Memory B cell (primary cell): ENCODE measurements around the gene MRPL23.
"Not testable (repeated sequence)": the region's sequence is repeated elsewhere in the genome, so short reads cannot be mapped to it uniquely, and the experiment has no call there.

ENCODE experiments used
- ATAC-seq: fragments of 150-1000 bp; cut with Tn5 transposase; 2 replicates; pipeline ENCODE4 v1.10.0; 2021; ENCODE audit warnings: low read depth, mild to moderate bottlenecking, moderate library complexity
- DNase-seq, 2 donors: peaks; one replicate each; pipeline ENCODE4 v3.0.0; 2022; ENCODE audit warnings: low spot score in 2 of 2
- H3K27ac Mint-ChIP-seq: one replicate; pipeline ENCODE4 v1.8.0; 2022; ENCODE audit warnings: mild to moderate bottlenecking, moderate library complexity, mixed read lengths
- H3K27me3 Mint-ChIP-seq: one replicate; pipeline ENCODE4 v1.8.0; 2022; ENCODE audit warnings: mixed read lengths
- H3K36me3 Mint-ChIP-seq: one replicate; pipeline ENCODE4 v1.8.0; 2022; ENCODE audit warnings: mild to moderate bottlenecking, mixed read lengths
- H3K4me1 Mint-ChIP-seq: one replicate; pipeline ENCODE4 v1.8.0; 2022; ENCODE audit warnings: mixed read lengths
- H3K4me3 Mint-ChIP-seq: one replicate; pipeline ENCODE4 v1.8.0; 2022; ENCODE audit warnings: mild to moderate bottlenecking, moderate library complexity, mixed read lengths
- H3K9me3 Mint-ChIP-seq: one replicate; pipeline ENCODE4 v1.8.0; 2022; ENCODE audit warnings: mixed read lengths

MRPL23 gene

GRCh38 chr11:1934335-1935155 is 12.6 kb upstream of the MRPL23 start:
- Mint-ChIP-seq H3K9me3 (peaks cover 1% of the 10 kb centered on the region), H3K27ac (no peak overlapping the region), H3K27me3 (peaks cover 14% of the 10 kb centered on the region), H3K4me3 (no peak overlapping the region), H3K4me1 (peaks cover 2% of the 10 kb centered on the region), H3K36me3 (peaks cover 3% of the 10 kb centered on the region)
- no peak for ATAC-seq
- no peak for DNase-seq

DNA sequence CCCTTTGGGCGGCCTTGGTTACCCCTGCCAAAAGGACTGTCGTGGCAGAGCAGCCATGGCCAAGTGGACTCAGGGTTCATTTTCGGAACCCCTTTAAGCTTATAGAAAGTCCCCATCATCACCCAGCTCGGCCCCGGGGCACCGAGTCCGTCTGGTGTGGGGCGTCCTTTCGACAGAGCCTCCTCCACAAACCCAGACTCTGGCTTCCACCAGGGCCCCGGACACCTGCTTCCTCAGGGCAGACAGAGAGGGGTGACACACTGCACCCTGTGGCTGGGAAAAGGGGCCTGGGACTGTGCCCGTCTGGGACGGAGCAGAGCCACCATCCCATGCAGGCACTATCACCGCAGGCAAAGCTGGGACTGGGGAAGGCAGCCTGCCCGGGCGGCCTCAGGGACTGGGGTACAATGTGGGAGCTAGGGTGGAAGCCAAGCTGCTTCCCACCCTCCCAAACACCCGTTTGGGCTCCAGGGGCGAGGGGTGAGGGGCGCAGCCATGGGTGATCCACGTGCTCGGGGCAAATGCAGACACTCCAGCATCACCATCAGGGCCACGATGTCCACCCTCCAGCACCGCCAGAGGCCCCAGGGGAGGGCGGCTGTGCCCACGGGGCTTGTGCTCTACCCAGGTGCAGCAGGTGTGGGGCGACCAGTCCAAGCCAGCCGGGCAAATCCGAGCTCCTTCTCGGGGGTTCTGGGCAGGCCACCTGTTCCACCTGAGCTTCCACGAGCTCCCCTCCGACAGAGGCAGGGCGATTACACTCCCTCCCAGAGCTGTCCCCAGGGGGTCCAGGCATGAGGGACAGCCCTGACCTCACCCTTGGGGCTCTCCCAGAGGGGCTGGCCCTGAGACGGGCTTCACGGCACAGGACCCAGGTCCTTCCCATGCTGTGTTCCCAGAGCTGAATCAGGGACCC is 11.7 kb upstream of the MRPL23 start:
- H3K4me3 Mint-ChIP-seq = no peak overlapping the region
- H3K9me3 Mint-ChIP-seq = peaks cover 1% of the 10 kb centered on the region
- ATAC-seq = no peak
- H3K4me1 Mint-ChIP-seq = peaks cover 2% of the 10 kb centered on the region
- no peak for DNase-seq
- peaks cover 14% of the 10 kb centered on the region for H3K27me3 Mint-ChIP-seq
- H3K27ac Mint-ChIP-seq = no peak overlapping the region
- H3K36me3 Mint-ChIP-seq = peaks cover 3% of the 10 kb centered on the region

- no peak overlapping the region for H3K27ac Mint-ChIP-seq
- peaks cover 14% of the 10 kb centered on the region for H3K27me3 Mint-ChIP-seq
- ATAC-seq = no peak
- H3K36me3 Mint-ChIP-seq = peaks cover 3% of the 10 kb centered on the region
- no peak for DNase-seq
- peaks cover 2% of the 10 kb centered on the region for H3K4me1 Mint-ChIP-seq
- no peak overlapping the region for H3K4me3 Mint-ChIP-seq
- peaks cover 1% of the 10 kb centered on the region for H3K9me3 Mint-ChIP-seq
These were observed 10.9 kb upstream of the MRPL23 start for GRCh38 chr11:1936072-1936780.

DNA sequence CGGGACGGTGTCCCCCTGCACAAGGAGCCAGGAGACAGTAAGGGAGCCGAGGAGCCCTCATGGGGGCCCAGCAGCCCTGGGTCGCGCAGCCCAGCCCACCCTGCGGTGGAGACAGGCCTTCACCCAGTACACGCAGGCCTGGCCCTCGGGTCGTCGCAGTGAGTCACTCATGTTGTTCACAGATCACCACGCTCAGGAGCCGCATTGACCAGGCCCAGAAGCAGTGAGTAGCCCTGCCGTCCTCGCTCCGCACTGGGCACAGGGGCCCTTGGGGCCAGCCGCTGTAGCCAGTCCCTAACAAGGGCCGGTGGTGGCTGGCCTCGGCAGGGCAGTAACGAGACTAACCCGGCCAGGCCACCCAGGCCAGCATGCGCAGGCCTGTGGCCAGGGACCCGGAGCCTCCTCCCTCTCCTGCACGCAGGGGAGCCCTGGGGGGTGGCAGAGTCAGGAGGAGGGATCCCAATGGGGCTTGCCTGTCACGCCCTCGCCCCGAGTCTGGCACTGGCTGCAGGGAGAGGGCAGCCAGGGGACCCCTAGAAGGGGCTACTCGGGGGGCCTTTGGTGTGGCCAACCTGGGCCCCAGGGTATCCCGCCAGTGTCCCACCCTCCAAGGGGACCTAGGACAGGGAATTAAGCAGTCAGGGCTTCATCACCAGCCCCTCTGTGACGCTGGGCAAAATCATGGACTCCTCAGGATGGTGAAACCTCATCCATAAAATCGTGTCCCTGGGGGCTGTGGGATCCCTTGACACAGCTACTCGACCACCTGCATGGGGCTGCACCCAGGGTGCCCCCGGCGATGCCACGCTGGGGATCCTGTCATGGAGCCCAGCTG is 10.1 kb upstream of the MRPL23 start:
- H3K27ac Mint-ChIP-seq = no peak overlapping the region
- peaks cover 3% of the 10 kb centered on the region for H3K36me3 Mint-ChIP-seq
- DNase-seq = peak in 1 of 2 donors; percentile 9
- ATAC-seq = no peak
- H3K9me3 Mint-ChIP-seq = peaks cover 1% of the 10 kb centered on the region
- H3K4me3 Mint-ChIP-seq = no peak overlapping the region
- H3K4me1 Mint-ChIP-seq = peaks cover 2% of the 10 kb centered on the region
- H3K27me3 Mint-ChIP-seq = peaks cover 14% of the 10 kb centered on the region

DNA sequence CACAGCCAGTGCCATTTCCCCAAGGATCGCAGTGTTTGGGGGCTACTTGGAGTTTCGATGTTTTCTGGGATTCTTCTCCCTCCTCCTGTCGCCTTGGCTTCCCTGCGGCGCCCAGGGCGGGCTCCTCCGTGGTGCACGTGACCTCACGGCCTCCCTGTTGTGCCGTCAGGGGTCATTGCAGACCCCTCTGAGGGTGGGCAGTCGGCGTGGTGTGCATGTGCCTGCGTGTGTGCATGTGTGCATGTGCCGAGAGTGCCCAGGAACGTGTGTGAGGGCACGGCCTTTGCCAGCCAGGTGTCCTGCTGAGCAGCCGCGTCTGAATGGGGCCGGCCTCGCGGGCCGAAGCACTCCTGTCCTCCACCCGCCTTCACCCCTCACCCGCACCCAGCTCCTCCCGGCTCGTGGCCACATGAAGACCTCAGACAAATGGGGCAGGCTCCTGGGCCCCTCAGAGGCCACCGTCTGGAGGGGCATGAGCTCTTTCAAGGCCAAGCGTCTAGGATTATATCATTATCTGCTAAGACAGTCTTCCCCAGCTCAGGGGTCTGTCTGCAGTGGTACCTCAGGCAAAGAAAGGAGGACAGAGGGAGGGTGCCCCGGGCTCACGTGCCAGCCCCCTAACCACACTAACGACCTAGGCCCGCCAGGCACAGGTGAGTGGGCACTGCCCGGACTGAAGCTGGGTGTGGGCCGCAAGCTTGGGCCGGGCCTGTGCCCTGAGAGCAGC is 9.4 kb upstream of the MRPL23 start:
- Mint-ChIP-seq H3K27ac (no peak overlapping the region), H3K4me1 (peaks cover 2% of the 10 kb centered on the region), H3K4me3 (no peak overlapping the region), H3K36me3 (peaks cover 3% of the 10 kb centered on the region), H3K27me3 (peaks cover 11% of the 10 kb centered on the region), H3K9me3 (peaks cover 1% of the 10 kb centered on the region)
- DNase-seq (peak in 1 of 2 donors; percentile 10), ATAC-seq (no peak)

DNA sequence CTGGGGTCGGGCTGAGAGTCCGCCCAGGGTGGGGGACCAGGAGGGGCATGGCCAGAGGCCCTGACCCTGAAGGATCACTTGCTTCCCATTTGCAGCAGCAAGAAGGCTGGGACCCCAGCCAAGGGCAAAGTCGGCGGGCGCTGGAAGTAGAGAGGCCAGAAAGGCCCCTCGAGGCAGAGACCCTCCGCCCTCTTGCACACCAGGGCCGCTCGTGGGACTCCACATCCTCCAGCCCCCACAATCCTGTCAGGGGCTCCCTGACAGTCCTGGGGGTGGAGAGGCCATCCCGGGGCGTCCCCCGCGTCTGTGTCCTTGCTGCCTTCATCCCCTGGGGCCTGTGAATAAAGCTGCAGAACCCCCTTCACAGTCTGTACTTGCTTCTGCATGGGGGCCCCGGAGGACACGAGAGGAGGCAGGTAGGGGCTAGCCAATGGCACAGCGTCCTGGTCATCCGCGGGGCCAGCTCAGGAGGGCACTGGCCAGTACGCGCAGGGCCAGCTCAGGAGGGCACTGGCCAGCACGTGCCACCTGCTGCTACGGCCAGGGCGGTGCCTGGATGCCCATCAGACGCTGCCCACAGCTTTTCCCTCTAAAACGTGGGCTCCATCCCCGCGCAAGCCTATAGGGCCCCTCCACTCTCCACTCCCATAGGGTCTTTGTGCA is 8.7 kb upstream of the MRPL23 start:
- Mint-ChIP-seq H3K36me3 (no peaks in the 10 kb centered on the region), H3K4me3 (no peak overlapping the region), H3K27me3 (peaks cover 5% of the 10 kb centered on the region), H3K27ac (no peak overlapping the region), H3K9me3 (no peaks in the 10 kb centered on the region), H3K4me1 (peaks cover 2% of the 10 kb centered on the region)
- peak in 1 of 2 donors; percentile 11 for DNase-seq
- ATAC-seq = no peak

DNA sequence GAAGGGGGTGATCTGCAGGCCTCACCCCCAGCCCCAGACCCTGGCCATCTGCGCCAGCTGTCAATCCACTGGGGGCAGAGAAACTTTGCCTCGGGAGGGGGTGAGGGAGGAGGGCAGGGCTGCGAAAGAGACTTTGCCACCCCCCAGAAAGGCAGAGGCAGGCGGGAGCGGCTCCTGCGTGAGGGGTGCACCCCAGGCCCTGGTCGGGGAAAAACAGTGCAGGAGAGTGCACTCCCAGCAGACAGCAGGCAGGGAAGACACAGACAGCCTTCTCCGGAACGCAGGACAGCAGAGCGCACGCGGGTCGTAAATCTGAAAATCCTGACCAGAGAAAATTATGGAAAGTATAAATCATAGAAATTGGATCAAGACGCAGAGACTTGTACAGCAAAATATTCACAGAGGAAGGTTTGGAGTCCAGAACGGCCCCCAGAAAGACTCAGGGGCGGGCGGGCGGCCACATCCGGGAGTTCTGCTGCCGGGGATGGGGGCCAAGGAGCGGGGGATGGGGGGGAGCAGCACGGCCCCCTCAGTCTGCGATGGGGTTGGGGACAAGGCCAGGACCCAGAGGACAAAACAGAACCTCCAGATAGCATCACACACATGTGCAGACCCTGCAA is 8.0 kb upstream of the MRPL23 start:
- ATAC-seq (no peak), DNase-seq (peak in 1 of 2 donors; percentile 10)
- H3K4me1 Mint-ChIP-seq = peaks cover 2% of the 10 kb centered on the region
- no peaks in the 10 kb centered on the region for H3K9me3 Mint-ChIP-seq
- H3K4me3 Mint-ChIP-seq = no peak overlapping the region
- H3K27me3 Mint-ChIP-seq = peaks cover 2% of the 10 kb centered on the region
- H3K27ac Mint-ChIP-seq = peak overlapping the region; percentile 17
- no peaks in the 10 kb centered on the region for H3K36me3 Mint-ChIP-seq

- H3K27ac Mint-ChIP-seq = peak overlapping the region; percentile 1
- DNase-seq, H3K9me3 Mint-ChIP-seq, H3K4me1 Mint-ChIP-seq, H3K36me3 Mint-ChIP-seq, H3K4me3 Mint-ChIP-seq, H3K27me3 Mint-ChIP-seq, ATAC-seq: not testable (repeated sequence)
These were observed 7.3 kb upstream of the MRPL23 start for GRCh38 chr11:1939788-1940187.

- Mint-ChIP-seq H3K9me3 (no peaks in the 10 kb centered on the region), H3K27me3 (no peaks in the 10 kb centered on the region), H3K27ac (no peak overlapping the region), H3K4me1 (peaks cover 2% of the 10 kb centered on the region), H3K4me3 (no peak overlapping the region), H3K36me3 (no peaks in the 10 kb centered on the region)
- ATAC-seq (no peak), DNase-seq (peak; percentile 0 to 8)
These were observed 4.4 kb upstream of the MRPL23 start for GRCh38 chr11:1942558-1943260.

DNA sequence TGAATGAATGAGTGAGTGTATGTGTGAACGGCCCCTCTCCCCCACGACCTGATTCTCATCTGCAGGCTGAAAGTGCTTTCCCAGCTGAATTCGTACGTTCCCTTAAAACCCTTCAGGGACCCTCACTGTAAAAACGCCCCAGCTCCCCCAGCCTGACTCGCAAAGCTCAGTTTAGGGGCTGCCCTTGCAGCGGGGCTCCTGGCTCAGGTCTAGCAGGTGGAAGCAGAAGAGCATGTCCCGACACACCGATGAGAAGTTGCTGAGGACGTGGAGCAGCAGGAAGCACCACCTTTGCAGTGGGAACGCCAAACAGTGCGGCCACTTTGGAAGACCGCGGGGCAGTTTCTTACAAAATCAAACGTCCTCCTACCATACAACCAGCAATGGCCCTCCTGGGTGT is 3.6 kb upstream of the MRPL23 start:
- DNase-seq = peak; percentile 0 to 8
- no peaks in the 10 kb centered on the region for H3K9me3 Mint-ChIP-seq
- H3K4me3 Mint-ChIP-seq = no peak overlapping the region
- H3K27me3 Mint-ChIP-seq = no peaks in the 10 kb centered on the region
- H3K4me1 Mint-ChIP-seq = peaks cover 2% of the 10 kb centered on the region
- H3K36me3 Mint-ChIP-seq = no peaks in the 10 kb centered on the region
- no peak for ATAC-seq
- no peak overlapping the region for H3K27ac Mint-ChIP-seq

DNA sequence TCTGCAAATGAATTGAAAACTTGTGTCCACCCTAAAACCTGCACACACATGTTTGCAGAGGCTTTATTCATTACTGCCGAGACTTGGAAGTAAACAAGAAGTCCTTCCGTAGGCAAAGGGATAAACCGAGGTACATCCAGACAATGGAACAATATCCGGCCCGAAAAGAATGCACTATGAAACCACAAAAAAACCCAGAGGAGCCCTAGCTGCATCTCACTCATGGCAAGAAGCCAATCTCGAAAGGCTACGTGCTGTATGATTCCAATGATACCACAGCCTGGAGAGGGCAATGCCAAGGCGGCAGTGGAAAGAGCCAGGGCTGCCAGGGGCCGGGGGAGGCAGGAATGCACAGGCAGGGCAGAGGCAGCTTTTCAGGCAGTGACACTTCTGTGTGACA is 3.2 kb upstream of the MRPL23 start:
- H3K27me3 Mint-ChIP-seq = no peaks in the 10 kb centered on the region
- ATAC-seq (no peak), DNase-seq (no peak)
- no peak overlapping the region for H3K4me3 Mint-ChIP-seq
- peaks cover 1% of the 10 kb centered on the region for H3K4me1 Mint-ChIP-seq
- H3K36me3 Mint-ChIP-seq = no peaks in the 10 kb centered on the region
- H3K9me3 Mint-ChIP-seq = no peaks in the 10 kb centered on the region
- H3K27ac Mint-ChIP-seq = no peak overlapping the region
